NCI-H226 (cell line): Measurements from ENCODE around the gene MYD88.

Source experiments
- DNase-seq: peaks from one replicate; pipeline ENCODE4 v3.0.0-alpha.2; 2015

Gene MYD88

GRCh38 chr3:38114052-38114874 is 24.2 kb upstream of the MYD88 start:
- no peak for DNase-seq

- DNase-seq: no peak
Observed at GRCh38 chr3:38114875-38115644, 23.4 kb upstream of the MYD88 start.

GRCh38 chr3:38115645-38116427 is 22.6 kb upstream of the MYD88 start:
- no peak for DNase-seq

GRCh38 chr3:38116471-38117162 is 21.8 kb upstream of the MYD88 start:
- no peak for DNase-seq

- no peak for DNase-seq
Observed at GRCh38 chr3:38117163-38117716, 21.2 kb upstream of the MYD88 start.

- peak; percentile 35 for DNase-seq
Observed at GRCh38 chr3:38117748-38118420, 20.6 kb upstream of the MYD88 start.

- DNase-seq: no peak
Observed at GRCh38 chr3:38118421-38119247, 19.8 kb upstream of the MYD88 start.

- no peak for DNase-seq
Observed at GRCh38 chr3:38119248-38119544, 19.3 kb upstream of the MYD88 start.

GRCh38 chr3:38119821-38120692 is 18.4 kb upstream of the MYD88 start:
- DNase-seq: no peak

GRCh38 chr3:38120693-38121450 is 17.6 kb upstream of the MYD88 start:
- DNase-seq: no peak

- DNase-seq: no peak
Observed at GRCh38 chr3:38121451-38121831, 17.0 kb upstream of the MYD88 start.

GRCh38 chr3:38121832-38122461 is 16.5 kb upstream of the MYD88 start:
- DNase-seq: no peak

- no peak for DNase-seq
Observed at GRCh38 chr3:38122712-38123290, 15.7 kb upstream of the MYD88 start.

GRCh38 chr3:38124324-38125122 is 13.9 kb upstream of the MYD88 start:
- DNase-seq: no peak

- DNase-seq: no peak
Observed at GRCh38 chr3:38125305-38126120, 12.9 kb upstream of the MYD88 start.

GRCh38 chr3:38126121-38126892 is 12.2 kb upstream of the MYD88 start:
- DNase-seq: no peak
